Activated B cell treated with CpG ODN at 0.5 μM for 24 hours (primary cell): ENCODE data around the gene COL23A1. TPM values are rescaled to one million over a fixed set of nuclear protein-coding genes. Genes with fewer than 3 reads are reported as not detected.

Source experiments
- ATAC-seq: fragments of 200-7000 bp; cut with Tn5 transposase; one replicate; pipeline ENCODE4 v1.10.0; 2021; ENCODE audit warnings: low read depth, mild to moderate bottlenecking, moderate library complexity
- CTCF ChIA-PET: fragments of 350-600 bp; sonication (Branson Sonifier 250); formaldehyde crosslinking; loops from one replicate; lab custom pipeline; 2021; ENCODE audit warnings: antibody characterized with exemption; lab: Charles Lee
- POLR2A ChIA-PET: fragments of 350-600 bp; sonication (Branson Sonifier 250); formaldehyde crosslinking; loops from one replicate; lab custom pipeline; 2021; ENCODE audit warnings: antibody characterized with exemption; lab: Charles Lee
- DNase-seq: peaks from one replicate; pipeline ENCODE4 v3.0.0; 2022
- H3K27ac Mint-ChIP-seq: one replicate; pipeline ENCODE4 v1.8.0; 2020; ENCODE audit warnings: mixed read lengths
- H3K27me3 Mint-ChIP-seq: one replicate; pipeline ENCODE4 v1.8.0; 2021; ENCODE audit warnings: mixed read lengths
- H3K36me3 Mint-ChIP-seq: one replicate; pipeline ENCODE4 v1.8.0; 2021; ENCODE audit warnings: low read depth, mixed read lengths
- H3K4me1 Mint-ChIP-seq: one replicate; pipeline ENCODE4 v1.8.0; 2021; ENCODE audit warnings: mixed read lengths
- H3K4me3 Mint-ChIP-seq: one replicate; pipeline ENCODE4 v1.8.0; 2020; ENCODE audit warnings: mild to moderate bottlenecking, mixed read lengths
- H3K9me3 Mint-ChIP-seq: one replicate; pipeline ENCODE4 v1.8.0; 2020; ENCODE audit warnings: mixed read lengths
- CTCF ChIP-seq: fragments of 200-600 bp; IDR thresholded peaks from one replicate; pipeline ENCODE4 v1.8.0; 2022; ENCODE audit warnings: antibody characterized with exemption, mild to moderate bottlenecking
- intact Hi-C: fragments of 100-400 bp; cut with micrococcal nuclease; formaldehyde crosslinking; loops from one replicate; pipeline ENCODE4 v1.15.1; 2024
- total RNA-seq: library from RNA; stranded (reverse); gene quantifications from 2 replicates; pipeline ENCODE4 v1.2.3, GENCODE V29; 2022

Gene COL23A1
- total RNA-seq, 1 donor from 2014 or later = not detected

- no peak for TF ChIP-seq CTCF
- H3K27me3 Mint-ChIP-seq = no peaks in the 10 kb centered on the region
- DNase-seq (peak; percentile 95), ATAC-seq (peak; percentile 80)
- ChIA-PET POLR2A (interaction anchor here (0.6 to 2.4 kb wide), 28 partner anchors 9 to 1842 kb away, joined by 3 to 21 read pairs (median 4); partner anchors contain the start of genes HNRNPH1, KIAA1191, NHP2 and PHYKPL), CTCF (interaction anchor here (0.9 to 1.3 kb wide), 2 partner anchors 30 to 129 kb away, joined by 3 to 5 read pairs; no protein-coding TSS in a partner anchor)
- H3K9me3 Mint-ChIP-seq = no peaks in the 10 kb centered on the region
- H3K4me3 Mint-ChIP-seq = peak within 1 kb of the TSS; percentile 95
- H3K4me1 Mint-ChIP-seq = peaks cover 28% of the 10 kb centered on the region
- H3K36me3 Mint-ChIP-seq = peaks cover 40% of the 10 kb centered on the region
- intact Hi-C loops = loop anchor here (1.0 to 10.0 kb wide), 4 partner anchors 28 to 420 kb away; partner anchors contain the start of genes CLK4, N4BP3, NHP2 and PHYKPL
- peak within 1 kb of the TSS; percentile 95 for H3K27ac Mint-ChIP-seq
Observed at GRCh38 chr5:178204182-178204934, 385.8 kb downstream of the COL23A1 start, which contains the start of gene HNRNPAB. TSS of gene HNRNPAB (plus strand) at chr5:178204533. CDS start at chr5:178204838, 305 bp downstream.

GRCh38 chr5:178203670-178204181 is 386.5 kb downstream of the COL23A1 start:
- DNase-seq = no peak
- intact Hi-C loops = loop anchor here (1.0 to 10.0 kb wide), 4 partner anchors 29 to 421 kb away; partner anchors contain the start of genes CLK4, N4BP3, NHP2 and PHYKPL
- TF ChIP-seq CTCF = no peak
- Mint-ChIP-seq H3K9me3 (no peaks in the 10 kb centered on the region), H3K4me3 (peak overlapping the region; percentile 95), H3K36me3 (peaks cover 34% of the 10 kb centered on the region), H3K27ac (peak overlapping the region; percentile 95), H3K27me3 (no peaks in the 10 kb centered on the region), H3K4me1 (peaks cover 28% of the 10 kb centered on the region)
- CTCF ChIA-PET = interaction anchor here (0.9 to 1.3 kb wide), 2 partner anchors 31 to 128 kb away, joined by 3 to 5 read pairs; no protein-coding TSS in a partner anchor
- POLR2A ChIA-PET = interaction anchor here (0.7 to 2.4 kb wide), 24 partner anchors 10 to 1842 kb away, joined by 3 to 21 read pairs (median 4); partner anchors contain the start of genes HNRNPH1, KIAA1191, NHP2 and PHYKPL
- ATAC-seq = peak; percentile 2

- intact Hi-C loops = loop anchor here (10.0 kb wide), 1 partner anchor 422 kb away; the partner anchor contains the start of gene CLK4
- Mint-ChIP-seq H3K27me3 (no peaks in the 10 kb centered on the region), H3K36me3 (peaks cover 22% of the 10 kb centered on the region), H3K4me1 (peaks cover 22% of the 10 kb centered on the region), H3K27ac (no peak overlapping the region), H3K4me3 (peak overlapping the region; percentile 46), H3K9me3 (no peaks in the 10 kb centered on the region)
- ChIA-PET CTCF (no interaction called here), POLR2A (interaction anchor here (0.6 kb wide), 1 partner anchor 44 kb away, joined by 3 read pairs; no protein-coding TSS in a partner anchor)
- no peak for ATAC-seq
- TF ChIP-seq CTCF = no peak
- no peak for DNase-seq
Observed at GRCh38 chr5:178202541-178202940, 387.7 kb downstream of the COL23A1 start.

- H3K9me3 Mint-ChIP-seq = no peaks in the 10 kb centered on the region
- CTCF ChIA-PET = no interaction called here
- H3K27ac Mint-ChIP-seq = no peak overlapping the region
- H3K4me3 Mint-ChIP-seq = no peak overlapping the region
- ATAC-seq (no peak), DNase-seq (no peak)
- no peak for TF ChIP-seq CTCF
- H3K27me3 Mint-ChIP-seq = no peaks in the 10 kb centered on the region
- H3K4me1 Mint-ChIP-seq = peaks cover 19% of the 10 kb centered on the region
- intact Hi-C loops = loop anchor here (10.0 kb wide), 1 partner anchor 423 kb away; the partner anchor contains the start of gene CLK4
- POLR2A ChIA-PET = no interaction called here
- H3K36me3 Mint-ChIP-seq = peaks cover 15% of the 10 kb centered on the region
Observed at GRCh38 chr5:178201927-178202235, 388.3 kb downstream of the COL23A1 start.
